GM12878 (cell line): Measurements from ENCODE around the gene FSCB. TPM values are rescaled to one million over a fixed set of nuclear protein-coding genes. Genes with fewer than 3 reads are reported as not detected.

Source experiments
- ATAC-seq: fragments of 200-7000 bp; cut with Tn5 transposase; 3 replicates; pipeline ENCODE4 v1.9.1; 2020; ENCODE audit warnings: mild to moderate bottlenecking, moderate library complexity
- BruUV-seq: library from RNA; stranded (reverse); fragments of 400-500 nt; replicated peaks from 2 replicates; lab custom pipeline; 2021; lab: Mats Ljungman, UMichigan
- CTCF ChIA-PET: fragments of 300-600 bp; sonication (Branson Sonifier 250); formaldehyde crosslinking; extraction: SDS; loops from one replicate; lab custom pipeline; 2021; ENCODE audit warnings: inconsistent platforms; lab: Yijun Ruan, JAX
- POLR2A ChIA-PET: fragments of 350-600 bp; formaldehyde crosslinking; extraction: SDS; loops from one replicate; lab custom pipeline; 2021; ENCODE audit warnings: inconsistent platforms; lab: Charles Lee
- RAD21 ChIA-PET: fragments of 300-600 bp; sonication (Branson Sonifier 250); formaldehyde crosslinking; loops from one replicate; lab custom pipeline; 2023; ENCODE audit warnings: antibody characterized with exemption; ENCODE audit not compliant: unreplicated experiment; lab: Charles Lee
- SMC1A ChIA-PET: fragments of 300-600 bp; sonication (Branson Sonifier 250); formaldehyde crosslinking; loops from one replicate; lab custom pipeline; 2023; ENCODE audit not compliant: unreplicated experiment, uncharacterized antibody; lab: Charles Lee
- DNase-seq: peaks from one replicate; pipeline ENCODE4 v3.0.0-alpha.2; 2011; ENCODE audit warnings: low read depth, low spot score
- FAIRE-seq: peaks from 3 replicates; lab custom pipeline; 2011; peaks lifted over from hg19 to GRCh38; lab: Jason Lieb, UNC
- H2AFZ ChIP-seq: 2 replicates; pipeline ENCODE4 v1.6.0; 2011; ENCODE audit warnings: low read depth, low read length, control low read depth; ENCODE audit not compliant: control insufficient read depth
- H3K27ac ChIP-seq: 2 replicates; pipeline ENCODE4 v1.5.1; 2011; ENCODE audit warnings: control low read depth; ENCODE audit not compliant: control insufficient read depth, insufficient read depth
- H3K27me3 ChIP-seq, 2 experiments: replicated peaks in 1 of 2; 2 replicates each; pipeline versions ENCODE4 v1.6.0 to v1.6.1; 2011; ENCODE audit warnings: low read length in 1 of 2; ENCODE audit not compliant: control insufficient read depth in 2 of 2, insufficient read depth in 2 of 2
- H3K36me3 ChIP-seq, 2 experiments: 2 replicates each; pipeline ENCODE4 v1.5.1; 2011; ENCODE audit warnings: low read length in 1 of 2; ENCODE audit not compliant: control insufficient read depth in 2 of 2, insufficient read depth in 2 of 2
- H3K4me1 ChIP-seq: 2 replicates; pipeline ENCODE4 v1.6.1; 2011; ENCODE audit warnings: mild to moderate bottlenecking, low read length, moderate library complexity, mixed read lengths; ENCODE audit not compliant: control insufficient read depth, insufficient read depth
- H3K4me2 ChIP-seq: 2 replicates; pipeline ENCODE4 v1.6.0; 2011; ENCODE audit warnings: control low read depth; ENCODE audit not compliant: control insufficient read depth, insufficient read depth
- H3K4me3 ChIP-seq: fragments of 200-600 bp; sonication (generic); 2 replicates; pipeline ENCODE4 v1.5.1; 2016
- H3K79me2 ChIP-seq: 2 replicates; pipeline ENCODE4 v1.6.0; 2011; ENCODE audit warnings: low read length; ENCODE audit not compliant: control insufficient read depth, insufficient read depth
- H3K9ac ChIP-seq: 2 replicates; pipeline ENCODE4 v1.8.0; 2011; ENCODE audit warnings: low read length, control low read depth, mixed read lengths; ENCODE audit not compliant: control insufficient read depth, insufficient read depth
- H3K9me3 ChIP-seq: replicated peaks from 3 replicates; pipeline ENCODE4 v1.5.1; 2011; ENCODE audit warnings: mild to moderate bottlenecking, low read length; ENCODE audit not compliant: control insufficient read depth, insufficient read depth
- H4K20me1 ChIP-seq: 2 replicates; pipeline ENCODE4 v1.6.0; 2011; ENCODE audit not compliant: control insufficient read depth, insufficient read depth
- CBX3 ChIP-seq: fragments of 200-600 bp; sonication (generic); IDR thresholded peaks from 2 replicates; pipeline ENCODE4 v1.6.1; 2016; ENCODE audit warnings: low read depth, borderline replicate concordance
- CEBPB ChIP-seq, 2 experiments: fragments of 150-350 bp in 1 of 2; IDR thresholded peaks; 2 replicates each; pipeline ENCODE4 v1.6.1; 2012 to 2014; ENCODE audit warnings: low read depth in 2 of 2, low read length in 2 of 2, borderline replicate concordance in 1 of 2, inconsistent platforms in 1 of 2
- CEBPZ ChIP-seq: fragments of 150-350 bp; IDR thresholded peaks from 2 replicates; pipeline ENCODE4 v1.6.1; 2016; ENCODE audit warnings: low read depth, low read length
- EGR1 ChIP-seq, 2 experiments: IDR thresholded peaks; 1 replicate in 1 of 2; 2 replicates in 1 of 2; pipeline ENCODE4 v1.6.1; 2011 to 2012; ENCODE audit warnings: low read depth in 2 of 2, low read length in 2 of 2, borderline replicate concordance in 1 of 2, mild to moderate bottlenecking in 1 of 2, moderate library complexity in 1 of 2
- NBN ChIP-seq: fragments of 450-650 bp; IDR thresholded peaks from 2 replicates; pipeline ENCODE4 v1.6.1; 2016
- NFYA ChIP-seq: IDR thresholded peaks from 2 replicates; pipeline ENCODE4 v1.6.1; 2011; ENCODE audit warnings: low read depth, mild to moderate bottlenecking, low read length, improper control_type of control experiment, borderline replicate concordance
- NR2C1 ChIP-seq: fragments of 450-650 bp; IDR thresholded peaks from 2 replicates; pipeline ENCODE4 v1.6.1; 2017; ENCODE audit warnings: antibody characterized with exemption, mild to moderate bottlenecking, moderate library complexity
- PBX3 ChIP-seq: IDR thresholded peaks from 2 replicates; pipeline ENCODE4 v1.6.1; 2011; ENCODE audit warnings: mild to moderate bottlenecking, low read depth, low read length, moderate library complexity; ENCODE audit not compliant: insufficient replicate concordance
- POLR2AphosphoS5 ChIP-seq: IDR thresholded peaks from 2 replicates; pipeline ENCODE4 v1.6.1; 2011; ENCODE audit warnings: mild to moderate bottlenecking, low read length, inconsistent platforms
- POU2F2 ChIP-seq: IDR thresholded peaks from 3 replicates; pipeline ENCODE4 v1.6.1; 2011; ENCODE audit warnings: low read depth, mild to moderate bottlenecking, low read length, borderline replicate concordance
- RB1 ChIP-seq: fragments of 450-650 bp; formaldehyde crosslinking; IDR thresholded peaks from 2 replicates; pipeline ENCODE4 v1.6.1; 2017; ENCODE audit warnings: mild to moderate bottlenecking, borderline replicate concordance
- SMAD5 ChIP-seq: IDR thresholded peaks from 2 replicates; pipeline ENCODE4 v1.6.1; 2016; ENCODE audit warnings: antibody characterized with exemption, low read depth
- SPI1 ChIP-seq: IDR thresholded peaks from 2 replicates; pipeline ENCODE4 v1.6.1; 2011; ENCODE audit warnings: low read depth, mild to moderate bottlenecking, low read length, moderate library complexity, borderline replicate concordance; ENCODE audit not compliant: insufficient read depth
- WRNIP1 ChIP-seq: IDR thresholded peaks from 2 replicates; pipeline ENCODE4 v1.6.1; 2011; ENCODE audit warnings: low read depth, low read length, improper control_type of control experiment, borderline replicate concordance
- in situ Hi-C: fragments of 300-500 bp; cut with MboI; formaldehyde crosslinking; loops from 9 replicates; pipeline ENCODE4 v1.14.3; 2018; ENCODE audit warnings: mixed read lengths
- intact Hi-C: fragments of 100-400 bp; cut with micrococcal nuclease; formaldehyde crosslinking; loops from one replicate; pipeline ENCODE4 v1.14.2; 2022; ENCODE audit not compliant: unreplicated experiment
- polyA plus RNA-seq, 11 experiments: library from polyadenylated mRNA; depleted of rRNA in 4 of 11; unstranded in 6 of 11; stranded (reverse) in 5 of 11; fragments of >200 nt; fragmentation: Nextera tagmentation in 4 of 11; fragmentation: Illumina TruSeq in 1 of 11; extraction: Ambion mirVana in 4 of 11; extraction: Trizol in 1 of 11; gene quantifications; 1 replicate in 1 of 11; 2 replicates in 10 of 11; pipeline versions ENCODE4 v1.2.1 to v1.2.3, GENCODE V29; 2011 to 2016; ENCODE audit warnings: inconsistent platforms in 2 of 11, missing spikeins in 2 of 11, low read depth in 1 of 11
- total RNA-seq, 4 experiments: library from RNA; depleted of rRNA in 3 of 4; stranded (reverse); fragments of >200 nt in 3 of 4; fragmentation: Illumina TruSeq in 1 of 4; extraction: Trizol in 1 of 4; gene quantifications; 2 replicates each; pipeline versions ENCODE4 v1.2.1 to v1.2.3, GENCODE V29; 2013 to 2021
- TF ChIP-seq, protein P1 (sequence below): IDR thresholded peaks from 2 replicates; pipeline ENCODE4 v1.6.1; 2012; ENCODE audit warnings: low read length, inconsistent platforms
- TF ChIP-seq, protein P2 (sequence below): fragments of 150-350 bp; IDR thresholded peaks from 2 replicates; pipeline ENCODE4 v1.6.1; 2014; ENCODE audit warnings: mild to moderate bottlenecking, low read depth, low read length
- TF ChIP-seq, protein P3 (sequence below): fragments of 450-650 bp; IDR thresholded peaks from 2 replicates; pipeline ENCODE4 v1.6.1; 2016; ENCODE audit warnings: mild to moderate bottlenecking

FSCB gene
- total and polyA plus RNA-seq, 10 of the 15 experiments (the other 5 are each of a cell fraction or from before 2014, with no cell fraction given): not detected

DNA sequence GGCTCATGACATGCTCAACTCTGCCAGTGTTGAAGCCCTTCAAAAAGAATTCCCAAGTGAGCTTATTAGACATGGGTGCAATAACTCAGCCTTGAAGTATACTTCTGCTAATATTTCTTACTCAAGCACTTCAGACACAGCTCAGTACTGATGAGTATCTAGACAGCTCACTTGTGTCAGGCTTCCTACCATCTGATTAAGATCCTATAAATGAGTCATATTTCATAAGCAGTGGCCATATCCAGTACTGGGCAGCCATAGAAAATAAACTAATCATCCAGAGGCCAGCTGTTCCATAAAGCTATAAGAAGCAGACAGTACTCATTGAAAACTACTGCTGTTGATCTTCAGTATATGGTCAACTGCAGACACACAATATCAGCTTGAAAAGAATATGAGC is 12.9 kb downstream of the FSCB start:
- Histone ChIP-seq H3K4me3 (no peak overlapping the region), H3K4me2 (no peak overlapping the region), H3K36me3 (no peaks in the 10 kb centered on the region), H3K4me1 (no peaks in the 10 kb centered on the region), H3K79me2 (no peaks in the 10 kb centered on the region), H3K27me3 (no peaks in the 10 kb centered on the region), H2AFZ (no peak overlapping the region), H3K9ac (no peak overlapping the region), H3K9me3 (no peaks in the 10 kb centered on the region), H3K27ac (no peak overlapping the region), H4K20me1 (no peaks in the 10 kb centered on the region)
- ATAC-seq (no peak), FAIRE-seq (no peak), DNase-seq (no peak)
- in situ Hi-C loops (no loop called here), intact Hi-C loops (no loop called here)
- ChIA-PET POLR2A (no interaction called here), CTCF (no interaction called here), SMC1A (no interaction called here), RAD21 (no interaction called here)
- BruUV-seq: no TSS peak
- TF ChIP-seq, protein P1, sequence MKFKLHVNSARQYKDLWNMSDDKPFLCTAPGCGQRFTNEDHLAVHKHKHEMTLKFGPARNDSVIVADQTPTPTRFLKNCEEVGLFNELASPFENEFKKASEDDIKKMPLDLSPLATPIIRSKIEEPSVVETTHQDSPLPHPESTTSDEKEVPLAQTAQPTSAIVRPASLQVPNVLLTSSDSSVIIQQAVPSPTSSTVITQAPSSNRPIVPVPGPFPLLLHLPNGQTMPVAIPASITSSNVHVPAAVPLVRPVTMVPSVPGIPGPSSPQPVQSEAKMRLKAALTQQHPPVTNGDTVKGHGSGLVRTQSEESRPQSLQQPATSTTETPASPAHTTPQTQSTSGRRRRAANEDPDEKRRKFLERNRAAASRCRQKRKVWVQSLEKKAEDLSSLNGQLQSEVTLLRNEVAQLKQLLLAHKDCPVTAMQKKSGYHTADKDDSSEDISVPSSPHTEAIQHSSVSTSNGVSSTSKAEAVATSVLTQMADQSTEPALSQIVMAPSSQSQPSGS: no peak
- no peak for TF ChIP-seq POLR2AphosphoS5
- no peak for TF ChIP-seq CBX3
- TF ChIP-seq NR2C1: no peak
- no peak for TF ChIP-seq CEBPB (IDR thresholded peaks at IDR 0.05; ENCODE audit: borderline replicate concordance in 1 of 2, low read depth in 2 of 2, low read length in 2 of 2)
- TF ChIP-seq WRNIP1: no peak
- no peak for TF ChIP-seq EGR1 (IDR thresholded peaks at IDR 0.05; ENCODE audit: borderline replicate concordance in 1 of 2, low read depth in 2 of 2, low read length in 2 of 2)
- TF ChIP-seq RB1: no peak
- TF ChIP-seq NFYA: no peak
- TF ChIP-seq, protein P2, sequence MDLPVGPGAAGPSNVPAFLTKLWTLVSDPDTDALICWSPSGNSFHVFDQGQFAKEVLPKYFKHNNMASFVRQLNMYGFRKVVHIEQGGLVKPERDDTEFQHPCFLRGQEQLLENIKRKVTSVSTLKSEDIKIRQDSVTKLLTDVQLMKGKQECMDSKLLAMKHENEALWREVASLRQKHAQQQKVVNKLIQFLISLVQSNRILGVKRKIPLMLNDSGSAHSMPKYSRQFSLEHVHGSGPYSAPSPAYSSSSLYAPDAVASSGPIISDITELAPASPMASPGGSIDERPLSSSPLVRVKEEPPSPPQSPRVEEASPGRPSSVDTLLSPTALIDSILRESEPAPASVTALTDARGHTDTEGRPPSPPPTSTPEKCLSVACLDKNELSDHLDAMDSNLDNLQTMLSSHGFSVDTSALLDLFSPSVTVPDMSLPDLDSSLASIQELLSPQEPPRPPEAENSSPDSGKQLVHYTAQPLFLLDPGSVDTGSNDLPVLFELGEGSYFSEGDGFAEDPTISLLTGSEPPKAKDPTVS: no peak
- TF ChIP-seq, protein P3, sequence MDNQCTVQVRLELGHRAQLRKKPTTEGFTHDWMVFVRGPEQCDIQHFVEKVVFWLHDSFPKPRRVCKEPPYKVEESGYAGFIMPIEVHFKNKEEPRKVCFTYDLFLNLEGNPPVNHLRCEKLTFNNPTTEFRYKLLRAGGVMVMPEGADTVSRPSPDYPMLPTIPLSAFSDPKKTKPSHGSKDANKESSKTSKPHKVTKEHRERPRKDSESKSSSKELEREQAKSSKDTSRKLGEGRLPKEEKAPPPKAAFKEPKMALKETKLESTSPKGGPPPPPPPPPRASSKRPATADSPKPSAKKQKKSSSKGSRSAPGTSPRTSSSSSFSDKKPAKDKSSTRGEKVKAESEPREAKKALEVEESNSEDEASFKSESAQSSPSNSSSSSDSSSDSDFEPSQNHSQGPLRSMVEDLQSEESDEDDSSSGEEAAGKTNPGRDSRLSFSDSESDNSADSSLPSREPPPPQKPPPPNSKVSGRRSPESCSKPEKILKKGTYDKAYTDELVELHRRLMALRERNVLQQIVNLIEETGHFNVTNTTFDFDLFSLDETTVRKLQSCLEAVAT: no peak
- TF ChIP-seq SPI1: no peak
- TF ChIP-seq NBN: no peak
- no peak for TF ChIP-seq PBX3
- no peak for TF ChIP-seq SMAD5
- no peak for TF ChIP-seq POU2F2
- no peak for TF ChIP-seq CEBPZ
